Keratinocyte (primary cell): ENCODE results near the gene UGT1A1. TPM values are rescaled to one million over a fixed set of nuclear protein-coding genes. Genes with fewer than 3 reads are reported as not detected.

Source experiments
- DNase-seq: peaks from one replicate; pipeline ENCODE4 v3.0.0-alpha.2; 2011; ENCODE audit warnings: low read depth, missing footprints, low spot score
- FAIRE-seq: peaks from 2 replicates; lab custom pipeline; 2011; peaks lifted over from hg19 to GRCh38; lab: Jason Lieb, UNC
- H2AFZ ChIP-seq: 2 replicates; pipeline ENCODE4 v1.6.0; 2012; ENCODE audit warnings: low read length, control low read depth, inconsistent platforms; ENCODE audit not compliant: control insufficient read depth
- H3K27ac ChIP-seq: 2 replicates; pipeline ENCODE4 v1.5.1; 2011; ENCODE audit warnings: low read length; ENCODE audit not compliant: control insufficient read depth, insufficient read depth
- H3K27me3 ChIP-seq: 3 replicates; pipeline ENCODE4 v1.6.0; 2011; ENCODE audit warnings: low read length; ENCODE audit not compliant: control insufficient read depth, insufficient read depth; ENCODE audit errors: extremely low read depth
- H3K36me3 ChIP-seq, 2 experiments: 2 replicates in 1 of 2; 3 replicates in 1 of 2; pipeline ENCODE4 v1.5.1; 2011; ENCODE audit warnings: low read length in 2 of 2, mild to moderate bottlenecking in 1 of 2; ENCODE audit not compliant: control insufficient read depth in 2 of 2, insufficient read depth in 2 of 2; ENCODE audit errors: extremely low read depth in 1 of 2
- H3K4me1 ChIP-seq: 3 replicates; pipeline ENCODE4 v1.5.1; 2011; ENCODE audit warnings: low read length; ENCODE audit not compliant: control insufficient read depth, insufficient read depth; ENCODE audit errors: extremely low read depth
- H3K4me2 ChIP-seq: 3 replicates; pipeline ENCODE4 v1.6.0; 2011; ENCODE audit warnings: low read depth, low read length; ENCODE audit not compliant: control insufficient read depth, insufficient read depth; ENCODE audit errors: extremely low read depth
- H3K4me3 ChIP-seq, 3 experiments: fragments of 200-600 bp in 1 of 3; sonication (generic) in 1 of 3; 2 replicates in 2 of 3; 3 replicates in 1 of 3; pipeline ENCODE4 v1.5.1; 2011 to 2016; ENCODE audit warnings: low read length in 3 of 3, mild to moderate bottlenecking in 3 of 3, control low read depth in 2 of 3, inconsistent platforms in 1 of 3, low read depth in 1 of 3, mixed read lengths in 1 of 3, mixed run types in 1 of 3, moderate library complexity in 1 of 3; ENCODE audit not compliant: control insufficient read depth in 2 of 3, insufficient read depth in 2 of 3; ENCODE audit errors: extremely low read depth in 1 of 3
- H3K79me2 ChIP-seq: 2 replicates; pipeline ENCODE4 v1.6.0; 2012; ENCODE audit warnings: low read length; ENCODE audit not compliant: control insufficient read depth, insufficient read depth
- H3K9ac ChIP-seq: 3 replicates; pipeline ENCODE4 v1.6.0; 2011; ENCODE audit warnings: low read length; ENCODE audit not compliant: control insufficient read depth, insufficient read depth; ENCODE audit errors: extremely low read depth
- H3K9me1 ChIP-seq: 3 replicates; pipeline ENCODE4 v1.6.0; 2011; ENCODE audit warnings: low read length; ENCODE audit not compliant: control insufficient read depth, insufficient read depth; ENCODE audit errors: extremely low read depth
- H3K9me3 ChIP-seq: 2 replicates; pipeline ENCODE4 v1.5.1; 2012; ENCODE audit warnings: low read depth, low read length; ENCODE audit not compliant: control insufficient read depth
- H4K20me1 ChIP-seq: 3 replicates; pipeline ENCODE4 v1.6.0; 2011; ENCODE audit warnings: low read length; ENCODE audit not compliant: control insufficient read depth, insufficient read depth; ENCODE audit errors: extremely low read depth
- CTCF ChIP-seq, 3 experiments: IDR thresholded peaks in 1 of 3; conservative IDR thresholded peaks in 1 of 3; optimal IDR thresholded peaks in 1 of 3; 2 replicates in 2 of 3; 3 replicates in 1 of 3; pipeline versions ENCODE3 to v1.5.1; 2011; ENCODE audit warnings: low read length in 3 of 3, mild to moderate bottlenecking in 3 of 3, moderate library complexity in 2 of 3, control low read depth in 1 of 3, inconsistent platforms in 1 of 3; ENCODE audit not compliant: insufficient read depth in 2 of 3; ENCODE audit errors: extremely low read depth in 1 of 3
- EZH2 ChIP-seq: IDR thresholded peaks from one replicate; pipeline ENCODE4 v1.6.1; 2012; ENCODE audit warnings: inconsistent platforms, mild to moderate bottlenecking, low read length, moderate library complexity
- dilution Hi-C: fragments of 300-500 bp; cut with MboI; formaldehyde crosslinking; loops from one replicate; pipeline ENCODE4 v1.7.0; 2020; ENCODE audit warnings: low sequenced_read_pairs; ENCODE audit not compliant: extremely low pct_ligation_motif_present
- polyA plus RNA-seq, 5 experiments: library from polyadenylated mRNA; depleted of rRNA in 3 of 5; stranded (reverse) in 3 of 5; stranded (forward) in 1 of 5; unstranded in 1 of 5; fragments of >200 nt; gene quantifications; 1 replicate in 1 of 5; 2 replicates in 3 of 5; 3 replicates in 1 of 5; pipeline versions ENCODE4 v1.2.1 to v1.2.3, GENCODE V29; 2011 to 2012; ENCODE audit warnings: missing spikeins in 2 of 5, low read depth in 1 of 5, low replicate concordance in 1 of 5

Gene UGT1A1
- polyA plus RNA-seq, 1 donor (not counting 4 experiments of a cell fraction or from before 2014, with no cell fraction given), result 2.7 TPM

GRCh38 chr2:233801357-233802131 is 41.5 kb downstream of the UGT1A1 start:
- no peaks in the 10 kb centered on the region for H4K20me1 ChIP-seq
- DNase-seq, result no peak
- H3K4me2 ChIP-seq, result no peak overlapping the region
- no peak overlapping the region for H2AFZ ChIP-seq
- peak in 1 of 3 experiments; percentile 45 for TF ChIP-seq CTCF (optimal IDR thresholded peaks at IDR 0.05 in 1 of 3, IDR thresholded peaks at IDR 0.05 in 1 of 3, conservative IDR thresholded peaks at IDR 0.05 in 1 of 3; ENCODE audit: extremely low read depth in 1 of 3, insufficient read depth in 2 of 3, low read length in 3 of 3)
- no peak for TF ChIP-seq EZH2
- H3K27ac ChIP-seq, result no peak overlapping the region
- FAIRE-seq, result peak; percentile 36
- no peaks in the 10 kb centered on the region for H3K9me3 ChIP-seq
- H3K79me2 ChIP-seq, result no peaks in the 10 kb centered on the region
- peaks cover 10% of the 10 kb centered on the region for H3K27me3 ChIP-seq
- H3K36me3 ChIP-seq, result no peaks in the 10 kb centered on the region
- H3K4me3 ChIP-seq, result no peak overlapping the region
- peaks cover 6% of the 10 kb centered on the region for H3K4me1 ChIP-seq
- dilution Hi-C loops, result no loop called here
- no peak overlapping the region for H3K9ac ChIP-seq
- no peaks in the 10 kb centered on the region for H3K9me1 ChIP-seq

GRCh38 chr2:233802132-233802815 is 42.2 kb downstream of the UGT1A1 start:
- dilution Hi-C loops, result no loop called here
- no peak overlapping the region for H3K27ac ChIP-seq
- no peak for FAIRE-seq

More at GRCh38 chr2:233802132-233802815, 42.2 kb downstream of the UGT1A1 start:
- Histone ChIP-seq H3K79me2 (no peaks in the 10 kb centered on the region), H3K4me3 (no peak overlapping the region), H3K4me1 (peaks cover 5% of the 10 kb centered on the region), H3K9me1 (no peaks in the 10 kb centered on the region), H2AFZ (no peak overlapping the region), H3K9ac (no peak overlapping the region), H3K36me3 (no peaks in the 10 kb centered on the region), H4K20me1 (no peaks in the 10 kb centered on the region), H3K9me3 (no peaks in the 10 kb centered on the region), H3K27me3 (peaks cover 10% of the 10 kb centered on the region), H3K4me2 (no peak overlapping the region)
- TF ChIP-seq CTCF (optimal IDR thresholded peaks at IDR 0.05 in 1 of 3, IDR thresholded peaks at IDR 0.05 in 1 of 3, conservative IDR thresholded peaks at IDR 0.05 in 1 of 3; ENCODE audit: extremely low read depth in 1 of 3, insufficient read depth in 2 of 3, low read length in 3 of 3) (no peak), EZH2 (no peak)
- no peak for DNase-seq
